ENCODE results near the gene FAM151B. TPM values are rescaled to one million over a fixed set of nuclear protein-coding genes. Genes with fewer than 3 reads are reported as not detected.

FAM151B gene
- total RNA-seq, 1 donor from 2014 or later: 0.29 TPM

GRCh38 chr5:80516826-80517225 lies 28.9 kb downstream of the FAM151B start:
- Mint-ChIP-seq H3K27me3 (ENCODE audit: unreplicated experiment) (no peaks in the 10 kb centered on the region), H3K4me1 (ENCODE audit: low read depth, unreplicated experiment) (no peaks in the 10 kb centered on the region), H3K36me3 (ENCODE audit: unreplicated experiment) (no peaks in the 10 kb centered on the region), H3K9me3 (ENCODE audit: unreplicated experiment) (no peaks in the 10 kb centered on the region), H3K27ac (ENCODE audit: unreplicated experiment) (no peak overlapping the region), H3K4me3 (ENCODE audit: unreplicated experiment) (no peak overlapping the region)
- no peak for TF ChIP-seq CTCF (IDR thresholded peaks at IDR 0.05; ENCODE audit: partially characterized antibody, unreplicated experiment)
- no peak for DNase-seq

- Mint-ChIP-seq H3K27ac (ENCODE audit: unreplicated experiment) (no peak overlapping the region), H3K36me3 (ENCODE audit: unreplicated experiment) (no peaks in the 10 kb centered on the region), H3K4me3 (ENCODE audit: unreplicated experiment) (no peak overlapping the region), H3K9me3 (ENCODE audit: unreplicated experiment) (no peaks in the 10 kb centered on the region), H3K4me1 (ENCODE audit: low read depth, unreplicated experiment) (no peaks in the 10 kb centered on the region), H3K27me3 (ENCODE audit: unreplicated experiment) (no peaks in the 10 kb centered on the region)
- no peak for DNase-seq
- TF ChIP-seq CTCF (IDR thresholded peaks at IDR 0.05; ENCODE audit: partially characterized antibody, unreplicated experiment): no peak
Observed at GRCh38 chr5:80540691-80541090, 52.8 kb downstream of the FAM151B start.

- no peak overlapping the region for H3K27ac Mint-ChIP-seq (ENCODE audit: unreplicated experiment)
- TF ChIP-seq CTCF (IDR thresholded peaks at IDR 0.05; ENCODE audit: partially characterized antibody, unreplicated experiment): no peak
- no peaks in the 10 kb centered on the region for H3K27me3 Mint-ChIP-seq (ENCODE audit: unreplicated experiment)
- DNase-seq: no peak
- no peaks in the 10 kb centered on the region for H3K9me3 Mint-ChIP-seq (ENCODE audit: unreplicated experiment)
- H3K4me3 Mint-ChIP-seq (ENCODE audit: unreplicated experiment): no peak overlapping the region
- H3K4me1 Mint-ChIP-seq (ENCODE audit: low read depth, unreplicated experiment): no peaks in the 10 kb centered on the region
- H3K36me3 Mint-ChIP-seq (ENCODE audit: unreplicated experiment): no peaks in the 10 kb centered on the region
Observed at GRCh38 chr5:80541392-80541791, 53.5 kb downstream of the FAM151B start.

GRCh38 chr5:80554646-80555045 lies 66.7 kb downstream of the FAM151B start:
- Mint-ChIP-seq H3K36me3 (ENCODE audit: unreplicated experiment) (no peaks in the 10 kb centered on the region), H3K4me1 (ENCODE audit: low read depth, unreplicated experiment) (no peaks in the 10 kb centered on the region), H3K4me3 (ENCODE audit: unreplicated experiment) (no peak overlapping the region), H3K27ac (ENCODE audit: unreplicated experiment) (no peak overlapping the region), H3K27me3 (ENCODE audit: unreplicated experiment) (no peaks in the 10 kb centered on the region), H3K9me3 (ENCODE audit: unreplicated experiment) (no peaks in the 10 kb centered on the region)
- no peak for TF ChIP-seq CTCF (IDR thresholded peaks at IDR 0.05; ENCODE audit: partially characterized antibody, unreplicated experiment)
- DNase-seq: no peak

GRCh38 chr5:80555099-80555498 lies 67.2 kb downstream of the FAM151B start:
- Mint-ChIP-seq H3K27ac (ENCODE audit: unreplicated experiment) (no peak overlapping the region), H3K9me3 (ENCODE audit: unreplicated experiment) (no peaks in the 10 kb centered on the region), H3K36me3 (ENCODE audit: unreplicated experiment) (no peaks in the 10 kb centered on the region), H3K27me3 (ENCODE audit: unreplicated experiment) (no peaks in the 10 kb centered on the region), H3K4me1 (ENCODE audit: low read depth, unreplicated experiment) (no peaks in the 10 kb centered on the region), H3K4me3 (ENCODE audit: unreplicated experiment) (no peak overlapping the region)
- no peak for DNase-seq
- TF ChIP-seq CTCF (IDR thresholded peaks at IDR 0.05; ENCODE audit: partially characterized antibody, unreplicated experiment): no peak

Measured in glutamatergic neuron (in vitro differentiated cells).